GM12892 (cell line): ENCODE results near the gene CRYBA2.

ENCODE experiments used
- POLR2A ChIP-seq: IDR thresholded peaks from 2 replicates; pipeline ENCODE4 v1.6.1; 2011; ENCODE audit warnings: low read depth, low read length, control low read depth
- POLR2AphosphoS5 ChIP-seq: IDR thresholded peaks from 2 replicates; pipeline ENCODE4 v1.6.1; 2011; ENCODE audit warnings: low read depth, low read length, control low read depth
- TAF1 ChIP-seq: IDR thresholded peaks from 2 replicates; pipeline ENCODE4 v1.6.1; 2011; ENCODE audit warnings: low read depth, mild to moderate bottlenecking, control low read depth, low read length, borderline replicate concordance

- TF ChIP-seq POLR2AphosphoS5 (no peak), POLR2A (no peak), TAF1 (no peak)
Measured at GRCh38 chr2:219028141-219028540, 34.9 kb upstream of the CRYBA2 start.
